ENCODE data around the gene PPP1R2C.

PPP1R2C gene

DNA sequence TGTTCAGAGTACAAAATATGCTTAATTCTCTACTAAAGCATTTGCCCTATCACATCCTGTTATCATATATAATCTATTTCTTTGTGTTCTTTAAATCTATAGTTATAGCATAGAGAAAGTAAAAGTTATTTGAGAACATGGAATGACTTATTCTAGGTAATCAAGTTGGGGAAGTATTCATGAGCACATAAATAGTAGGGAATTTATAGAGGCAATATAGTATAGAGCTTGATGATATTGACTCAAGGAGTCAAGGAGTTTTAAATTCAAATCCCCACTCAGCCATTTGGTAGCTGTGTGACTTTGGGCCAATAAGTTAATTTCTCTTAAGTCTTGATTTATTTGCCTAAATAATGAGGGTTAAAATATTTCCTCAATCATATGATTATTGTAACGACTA is 37.5 kb downstream of the PPP1R2C start:
- TF ChIP-seq, protein P1, sequence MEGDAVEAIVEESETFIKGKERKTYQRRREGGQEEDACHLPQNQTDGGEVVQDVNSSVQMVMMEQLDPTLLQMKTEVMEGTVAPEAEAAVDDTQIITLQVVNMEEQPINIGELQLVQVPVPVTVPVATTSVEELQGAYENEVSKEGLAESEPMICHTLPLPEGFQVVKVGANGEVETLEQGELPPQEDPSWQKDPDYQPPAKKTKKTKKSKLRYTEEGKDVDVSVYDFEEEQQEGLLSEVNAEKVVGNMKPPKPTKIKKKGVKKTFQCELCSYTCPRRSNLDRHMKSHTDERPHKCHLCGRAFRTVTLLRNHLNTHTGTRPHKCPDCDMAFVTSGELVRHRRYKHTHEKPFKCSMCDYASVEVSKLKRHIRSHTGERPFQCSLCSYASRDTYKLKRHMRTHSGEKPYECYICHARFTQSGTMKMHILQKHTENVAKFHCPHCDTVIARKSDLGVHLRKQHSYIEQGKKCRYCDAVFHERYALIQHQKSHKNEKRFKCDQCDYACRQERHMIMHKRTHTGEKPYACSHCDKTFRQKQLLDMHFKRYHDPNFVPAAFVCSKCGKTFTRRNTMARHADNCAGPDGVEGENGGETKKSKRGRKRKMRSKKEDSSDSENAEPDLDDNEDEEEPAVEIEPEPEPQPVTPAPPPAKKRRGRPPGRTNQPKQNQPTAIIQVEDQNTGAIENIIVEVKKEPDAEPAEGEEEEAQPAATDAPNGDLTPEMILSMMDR (IDR thresholded peaks at IDR 0.05; ENCODE audit: low read depth, low read length) = no peak
- TF ChIP-seq MYC (IDR thresholded peaks at IDR 0.05; ENCODE audit: low read depth, low read length) (no peak), POLR2A (IDR thresholded peaks at IDR 0.05; ENCODE audit: extremely low read depth, insufficient read length) (no peak)
- TF ChIP-seq, protein P2, sequence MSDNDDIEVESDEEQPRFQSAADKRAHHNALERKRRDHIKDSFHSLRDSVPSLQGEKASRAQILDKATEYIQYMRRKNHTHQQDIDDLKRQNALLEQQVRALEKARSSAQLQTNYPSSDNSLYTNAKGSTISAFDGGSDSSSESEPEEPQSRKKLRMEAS (IDR thresholded peaks at IDR 0.05; ENCODE audit: low read depth, low read length) = no peak
- H3K4me3 ChIP-seq (ENCODE audit: low read depth, low read length) = no peak overlapping the region
- DNase-seq (ENCODE audit: low read depth) = no peak

DNA sequence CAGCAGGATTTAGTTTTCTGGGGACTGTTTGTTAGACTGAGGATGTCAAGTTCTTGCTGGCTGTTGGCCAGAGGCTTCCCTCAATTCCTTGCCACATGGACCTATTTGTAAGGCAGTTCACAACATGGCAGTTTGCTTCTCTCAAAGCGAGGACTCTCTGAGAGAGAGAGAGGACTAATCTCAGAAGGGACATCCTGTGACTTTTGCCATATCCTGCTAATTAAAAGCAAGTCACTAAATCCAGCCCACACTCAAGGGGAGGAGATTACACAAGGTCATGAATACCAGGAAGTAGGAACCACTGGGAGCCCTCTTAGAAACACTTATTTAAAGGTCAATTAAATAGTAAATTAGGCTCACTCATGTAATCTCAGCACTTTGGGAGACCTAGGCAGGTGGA is 38.2 kb downstream of the PPP1R2C start:
- no peak overlapping the region for H3K4me3 ChIP-seq (ENCODE audit: low read depth, low read length)
- TF ChIP-seq MYC (IDR thresholded peaks at IDR 0.05; ENCODE audit: low read depth, low read length) (no peak), POLR2A (IDR thresholded peaks at IDR 0.05; ENCODE audit: extremely low read depth, insufficient read length) (no peak)
- TF ChIP-seq, protein P2 (IDR thresholded peaks at IDR 0.05; ENCODE audit: low read depth, low read length) = no peak
- TF ChIP-seq, protein P1 (IDR thresholded peaks at IDR 0.05; ENCODE audit: low read depth, low read length) = no peak
- DNase-seq (ENCODE audit: low read depth) = peak; percentile 4

DNA sequence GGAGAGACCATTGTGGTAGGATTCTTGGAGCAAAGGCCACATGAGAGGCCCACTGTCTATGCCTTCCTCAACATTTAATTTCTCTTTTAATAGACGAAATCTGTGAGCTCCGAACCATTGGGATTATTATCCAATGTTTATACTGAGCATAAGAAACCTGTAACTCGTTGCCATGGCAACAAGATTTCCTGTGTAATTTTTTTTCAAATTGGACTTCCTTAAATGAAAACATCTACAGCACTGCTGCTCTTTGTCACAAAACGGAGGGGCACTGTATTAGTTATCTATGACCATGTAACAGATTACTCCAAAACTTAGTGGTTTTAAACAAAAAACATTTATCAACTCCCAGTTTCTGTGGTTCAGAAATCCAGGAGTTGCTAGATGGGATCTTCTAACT is 38.7 kb downstream of the PPP1R2C start:
- DNase-seq (ENCODE audit: low read depth) = peak; percentile 6
- no peak overlapping the region for H3K4me3 ChIP-seq (ENCODE audit: low read depth, low read length)
- TF ChIP-seq POLR2A (IDR thresholded peaks at IDR 0.05; ENCODE audit: extremely low read depth, insufficient read length) (no peak), MYC (IDR thresholded peaks at IDR 0.05; ENCODE audit: low read depth, low read length) (no peak)
- TF ChIP-seq, protein P1 (IDR thresholded peaks at IDR 0.05; ENCODE audit: low read depth, low read length) = no peak
- TF ChIP-seq, protein P2 (IDR thresholded peaks at IDR 0.05; ENCODE audit: low read depth, low read length) = no peak

DNA sequence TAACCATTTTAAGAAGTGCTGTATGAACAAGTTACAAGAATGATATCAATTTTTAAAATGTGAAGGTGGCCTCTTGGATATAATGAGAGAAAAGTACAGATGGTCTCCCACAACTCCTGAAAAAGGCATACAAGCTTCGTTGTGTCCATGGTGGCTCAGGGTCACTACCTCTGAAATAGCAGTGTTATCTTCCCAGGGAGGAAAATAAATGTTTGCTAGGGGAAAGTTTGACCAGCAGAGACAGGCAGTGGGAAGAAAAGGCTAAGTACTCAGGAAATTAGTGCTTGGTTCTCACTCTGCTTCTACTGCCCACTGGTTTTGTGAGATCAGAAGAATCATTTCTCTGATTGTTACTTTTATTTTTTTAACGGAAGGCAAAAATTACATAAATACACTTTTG is 39.4 kb downstream of the PPP1R2C start:
- TF ChIP-seq, protein P1 (IDR thresholded peaks at IDR 0.05; ENCODE audit: low read depth, low read length) = no peak
- TF ChIP-seq, protein P2 (IDR thresholded peaks at IDR 0.05; ENCODE audit: low read depth, low read length) = no peak
- DNase-seq (ENCODE audit: low read depth) = no peak
- H3K4me3 ChIP-seq (ENCODE audit: low read depth, low read length) = no peak overlapping the region

GRCh38 chrX:42735250-42735649 is 42.7 kb downstream of the PPP1R2C start:
- TF ChIP-seq POLR2A (IDR thresholded peaks at IDR 0.05; ENCODE audit: extremely low read depth, insufficient read length) (no peak), MYC (IDR thresholded peaks at IDR 0.05; ENCODE audit: low read depth, low read length) (no peak)
- TF ChIP-seq, protein P2 (IDR thresholded peaks at IDR 0.05; ENCODE audit: low read depth, low read length) = no peak
- TF ChIP-seq, protein P1 (IDR thresholded peaks at IDR 0.05; ENCODE audit: low read depth, low read length) = no peak

GRCh38 chrX:42732506-42732905 is 45.5 kb downstream of the PPP1R2C start:
- no peak for DNase-seq (ENCODE audit: low read depth)
- TF ChIP-seq, protein P1 (IDR thresholded peaks at IDR 0.05; ENCODE audit: low read depth, low read length) = no peak
- TF ChIP-seq, protein P2 (IDR thresholded peaks at IDR 0.05; ENCODE audit: low read depth, low read length) = no peak
- TF ChIP-seq MYC (IDR thresholded peaks at IDR 0.05; ENCODE audit: low read depth, low read length) (no peak), POLR2A (IDR thresholded peaks at IDR 0.05; ENCODE audit: extremely low read depth, insufficient read length) (no peak)
- H3K4me3 ChIP-seq (ENCODE audit: low read depth, low read length) = no peak overlapping the region

More at GRCh38 chrX:42735250-42735649, 42.7 kb downstream of the PPP1R2C start:
- H3K4me3 ChIP-seq (ENCODE audit: low read depth, low read length) = no peak overlapping the region
- no peak for DNase-seq (ENCODE audit: low read depth)

Measured in NB4 (cell line).